HepG2 (cell line): ENCODE measurements around the gene SMIM13. TPM values are rescaled to one million over a fixed set of nuclear protein-coding genes. Genes with fewer than 3 reads are reported as not detected.

Source experiments
- ADNP ChIP-seq: sonication (generic); formaldehyde crosslinking; IDR thresholded peaks from 2 replicates; pipeline ENCODE4 v1.4.0; 2020; ENCODE audit warnings: missing genetic modification reagents
- BCL6 ChIP-seq: IDR thresholded peaks from 2 replicates; pipeline ENCODE4 v1.6.1; 2016; ENCODE audit warnings: missing genetic modification reagents, missing compliant biosample characterization
- EEA1 ChIP-seq: sonication (generic); formaldehyde crosslinking; IDR thresholded peaks from 2 replicates; pipeline ENCODE4 v1.5.1; 2020; ENCODE audit warnings: mild to moderate bottlenecking, missing genetic modification reagents, borderline replicate concordance
- FOSL1 ChIP-seq: sonication (generic); formaldehyde crosslinking; IDR thresholded peaks from 2 replicates; pipeline ENCODE4 v1.9.0; 2021; ENCODE audit warnings: missing genetic modification reagents, borderline replicate concordance
- HNRNPK ChIP-seq: fragments of 200-400 bp; formaldehyde crosslinking; IDR thresholded peaks from 2 replicates; pipeline ENCODE4 v1.6.1; 2018; ENCODE audit warnings: low read length, low read depth, moderate library complexity, mild to moderate bottlenecking; ENCODE audit not compliant: poor library complexity, severe bottlenecking
- JUND ChIP-seq: sonication (generic); formaldehyde crosslinking; IDR thresholded peaks from 2 replicates; pipeline ENCODE4 v1.8.0; 2022; ENCODE audit warnings: mild to moderate bottlenecking, missing genetic modification reagents
- MTF1 ChIP-seq: sonication (generic); formaldehyde crosslinking; IDR thresholded peaks from 2 replicates; pipeline ENCODE4 v1.5.0; 2020; ENCODE audit warnings: missing genetic modification reagents
- NFE2L1 ChIP-seq: sonication (generic); formaldehyde crosslinking; IDR thresholded peaks from 2 replicates; pipeline ENCODE4 v1.4.0; 2020; ENCODE audit warnings: missing genetic modification reagents, mild to moderate bottlenecking, borderline replicate concordance
- NR3C1 ChIP-seq: sonication (generic); formaldehyde crosslinking; IDR thresholded peaks from 2 replicates; pipeline ENCODE4 v1.4.0; 2020; ENCODE audit warnings: missing genetic modification reagents
- SMAD1 ChIP-seq: sonication (generic); formaldehyde crosslinking; IDR thresholded peaks from 2 replicates; pipeline ENCODE4 v1.4.0; 2020; ENCODE audit warnings: missing genetic modification reagents, low read depth, mild to moderate bottlenecking, borderline replicate concordance
- TMF1 ChIP-seq: sonication (generic); formaldehyde crosslinking; IDR thresholded peaks from 2 replicates; pipeline ENCODE4 v1.8.1; 2022; ENCODE audit warnings: low read depth, missing genetic modification reagents
- ZNF24 ChIP-seq: fragments of 450-650 bp; IDR thresholded peaks from 2 replicates; pipeline ENCODE4 v1.6.1; 2017; ENCODE audit warnings: antibody characterized with exemption, mild to moderate bottlenecking
- ZNF274 ChIP-seq: sonication (generic); formaldehyde crosslinking; IDR thresholded peaks from 2 replicates; pipeline ENCODE4 v1.5.1; 2020; ENCODE audit warnings: mild to moderate bottlenecking, missing genetic modification reagents
- ZNF772 ChIP-seq: sonication (generic); formaldehyde crosslinking; IDR thresholded peaks from 2 replicates; pipeline ENCODE4 v1.5.0; 2020; ENCODE audit warnings: mild to moderate bottlenecking, missing genetic modification reagents
- ZNF773 ChIP-seq: sonication (generic); formaldehyde crosslinking; IDR thresholded peaks from 2 replicates; pipeline ENCODE4 v1.4.0; 2020; ENCODE audit warnings: missing genetic modification reagents, borderline replicate concordance
- ZNF782 ChIP-seq: sonication (generic); formaldehyde crosslinking; IDR thresholded peaks from 2 replicates; pipeline ENCODE4 v1.4.0; 2020; ENCODE audit warnings: missing genetic modification reagents, mild to moderate bottlenecking, borderline replicate concordance
- polyA plus RNA-seq, 8 experiments: library from polyadenylated mRNA; depleted of rRNA in 3 of 8; stranded (reverse) in 7 of 8; unstranded in 1 of 8; fragments of >200 nt; fragmentation: Illumina TruSeq in 4 of 8; extraction: Trizol in 4 of 8; gene quantifications; 2 replicates each; pipeline versions ENCODE4 v1.2.1 to v1.2.3, GENCODE V29; 2011 to 2016; ENCODE audit warnings: low read depth in 4 of 8, missing spikeins in 1 of 8, mixed read lengths in 1 of 8; ENCODE audit not compliant: insufficient read depth in 1 of 8
- total RNA-seq, 5 experiments: library from RNA; depleted of rRNA; stranded (reverse); fragments of >200 nt; fragmentation: Illumina TruSeq; extraction: Trizol; gene quantifications; 2 replicates each; pipeline ENCODE4 v1.2.3, GENCODE V29; 2016; ENCODE audit warnings: low read depth in 1 of 5
- TF ChIP-seq, protein P1 (sequence below): sonication (generic); formaldehyde crosslinking; IDR thresholded peaks from 2 replicates; pipeline ENCODE4 v1.9.0; 2022; ENCODE audit warnings: missing genetic modification reagents, mild to moderate bottlenecking, borderline replicate concordance
- TF ChIP-seq, protein P2 (sequence below): sonication (generic); formaldehyde crosslinking; conservative IDR thresholded peaks from 2 replicates; pipeline ENCODE4 v1.8.0; 2022; ENCODE audit warnings: missing genetic modification reagents
- TF ChIP-seq, protein P3 (sequence below): sonication (generic); formaldehyde crosslinking; IDR thresholded peaks from 2 replicates; pipeline ENCODE4 v1.5.0; 2020; ENCODE audit warnings: mild to moderate bottlenecking, missing genetic modification reagents, borderline replicate concordance
- TF ChIP-seq, protein P4 (sequence below): sonication (generic); formaldehyde crosslinking; IDR thresholded peaks from 2 replicates; pipeline ENCODE4 v1.4.0; 2020; ENCODE audit warnings: mild to moderate bottlenecking, missing genetic modification reagents
- TF ChIP-seq, protein P5 (sequence below): sonication (generic); formaldehyde crosslinking; IDR thresholded peaks from 2 replicates; pipeline ENCODE4 v1.4.0; 2020; ENCODE audit warnings: missing genetic modification reagents
- TF ChIP-seq, protein P6 (sequence below): sonication (generic); formaldehyde crosslinking; IDR thresholded peaks from 2 replicates; pipeline ENCODE4 v1.4.0; 2020; ENCODE audit warnings: mild to moderate bottlenecking, missing genetic modification reagents

The SMIM13 gene
- total and polyA plus RNA-seq, 2 of the 13 experiments (the other 11 are each of a cell fraction or from before 2014, with no cell fraction given): 2.7 to 10.2 TPM

DNA sequence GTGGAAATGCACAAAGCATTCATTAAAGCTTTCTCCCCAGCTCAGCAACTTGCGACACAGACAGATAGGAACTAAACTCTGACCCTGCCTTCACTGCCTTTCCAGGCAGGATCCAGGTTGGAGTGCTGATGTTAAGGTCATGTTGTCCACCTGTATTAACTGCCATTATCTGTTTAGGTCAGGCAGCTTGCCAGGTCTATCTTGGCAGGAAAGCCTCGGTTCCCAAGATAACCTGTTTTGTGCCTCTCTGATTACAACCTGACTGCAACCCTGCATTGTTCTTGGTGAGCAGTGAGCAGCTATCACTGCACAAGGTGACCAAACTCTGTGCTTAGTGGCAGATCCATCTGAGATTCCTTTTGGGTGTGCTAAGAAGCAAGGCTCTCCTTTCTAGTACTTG lies 26.3 kb upstream of the SMIM13 start (continued):
- TF ChIP-seq FOSL1 (CRISPR knock-in tag): no peak
- TF ChIP-seq NFE2L1 (CRISPR knock-in tag): no peak
- no peak for TF ChIP-seq NR3C1 (CRISPR knock-in tag)
- TF ChIP-seq ZNF24: no peak
- no peak for TF ChIP-seq ADNP
- TF ChIP-seq BCL6: peak; percentile 82
- TF ChIP-seq MTF1 (CRISPR knock-in tag): no peak
- peak; percentile 55; the same call in 1 of the 2 replicates for TF ChIP-seq ZNF274 (CRISPR knock-in tag)
- no peak for TF ChIP-seq JUND (CRISPR knock-in tag)
- 0 out of 2 replicates have a peak, but pooled peaks have one; percentile 2 for TF ChIP-seq ZNF772
- no peak; the same call in 1 of the 2 replicates for TF ChIP-seq ZNF782 (CRISPR knock-in tag)
- TF ChIP-seq, protein P1, sequence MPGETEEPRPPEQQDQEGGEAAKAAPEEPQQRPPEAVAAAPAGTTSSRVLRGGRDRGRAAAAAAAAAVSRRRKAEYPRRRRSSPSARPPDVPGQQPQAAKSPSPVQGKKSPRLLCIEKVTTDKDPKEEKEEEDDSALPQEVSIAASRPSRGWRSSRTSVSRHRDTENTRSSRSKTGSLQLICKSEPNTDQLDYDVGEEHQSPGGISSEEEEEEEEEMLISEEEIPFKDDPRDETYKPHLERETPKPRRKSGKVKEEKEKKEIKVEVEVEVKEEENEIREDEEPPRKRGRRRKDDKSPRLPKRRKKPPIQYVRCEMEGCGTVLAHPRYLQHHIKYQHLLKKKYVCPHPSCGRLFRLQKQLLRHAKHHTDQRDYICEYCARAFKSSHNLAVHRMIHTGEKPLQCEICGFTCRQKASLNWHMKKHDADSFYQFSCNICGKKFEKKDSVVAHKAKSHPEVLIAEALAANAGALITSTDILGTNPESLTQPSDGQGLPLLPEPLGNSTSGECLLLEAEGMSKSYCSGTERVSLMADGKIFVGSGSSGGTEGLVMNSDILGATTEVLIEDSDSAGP (CRISPR knock-in tag): no peak
- TF ChIP-seq, protein P2, sequence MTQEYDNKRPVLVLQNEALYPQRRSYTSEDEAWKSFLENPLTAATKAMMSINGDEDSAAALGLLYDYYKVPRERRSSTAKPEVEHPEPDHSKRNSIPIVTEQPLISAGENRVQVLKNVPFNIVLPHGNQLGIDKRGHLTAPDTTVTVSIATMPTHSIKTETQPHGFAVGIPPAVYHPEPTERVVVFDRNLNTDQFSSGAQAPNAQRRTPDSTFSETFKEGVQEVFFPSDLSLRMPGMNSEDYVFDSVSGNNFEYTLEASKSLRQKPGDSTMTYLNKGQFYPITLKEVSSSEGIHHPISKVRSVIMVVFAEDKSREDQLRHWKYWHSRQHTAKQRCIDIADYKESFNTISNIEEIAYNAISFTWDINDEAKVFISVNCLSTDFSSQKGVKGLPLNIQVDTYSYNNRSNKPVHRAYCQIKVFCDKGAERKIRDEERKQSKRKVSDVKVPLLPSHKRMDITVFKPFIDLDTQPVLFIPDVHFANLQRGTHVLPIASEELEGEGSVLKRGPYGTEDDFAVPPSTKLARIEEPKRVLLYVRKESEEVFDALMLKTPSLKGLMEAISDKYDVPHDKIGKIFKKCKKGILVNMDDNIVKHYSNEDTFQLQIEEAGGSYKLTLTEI: no peak
- no peak for TF ChIP-seq EEA1 (CRISPR knock-in tag)
- no peak for TF ChIP-seq TMF1
- TF ChIP-seq, protein P3, sequence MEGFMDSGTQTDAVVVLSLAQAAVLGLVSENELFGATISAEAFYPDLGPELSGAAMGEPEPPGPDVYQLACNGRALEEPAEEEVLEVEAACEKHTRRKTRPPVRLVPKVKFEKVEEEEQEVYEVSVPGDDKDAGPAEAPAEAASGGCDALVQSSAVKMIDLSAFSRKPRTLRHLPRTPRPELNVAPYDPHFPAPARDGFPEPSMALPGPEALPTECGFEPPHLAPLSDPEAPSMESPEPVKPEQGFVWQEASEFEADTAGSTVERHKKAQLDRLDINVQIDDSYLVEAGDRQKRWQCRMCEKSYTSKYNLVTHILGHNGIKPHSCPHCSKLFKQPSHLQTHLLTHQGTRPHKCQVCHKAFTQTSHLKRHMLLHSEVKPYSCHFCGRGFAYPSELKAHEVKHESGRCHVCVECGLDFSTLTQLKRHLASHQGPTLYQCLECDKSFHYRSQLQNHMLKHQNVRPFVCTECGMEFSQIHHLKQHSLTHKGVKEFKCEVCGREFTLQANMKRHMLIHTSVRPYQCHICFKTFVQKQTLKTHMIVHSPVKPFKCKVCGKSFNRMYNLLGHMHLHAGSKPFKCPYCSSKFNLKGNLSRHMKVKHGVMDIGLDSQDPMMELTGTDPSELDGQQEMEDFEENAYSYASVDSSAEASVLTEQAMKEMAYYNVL (CRISPR knock-in tag): no peak
- TF ChIP-seq, protein P4, sequence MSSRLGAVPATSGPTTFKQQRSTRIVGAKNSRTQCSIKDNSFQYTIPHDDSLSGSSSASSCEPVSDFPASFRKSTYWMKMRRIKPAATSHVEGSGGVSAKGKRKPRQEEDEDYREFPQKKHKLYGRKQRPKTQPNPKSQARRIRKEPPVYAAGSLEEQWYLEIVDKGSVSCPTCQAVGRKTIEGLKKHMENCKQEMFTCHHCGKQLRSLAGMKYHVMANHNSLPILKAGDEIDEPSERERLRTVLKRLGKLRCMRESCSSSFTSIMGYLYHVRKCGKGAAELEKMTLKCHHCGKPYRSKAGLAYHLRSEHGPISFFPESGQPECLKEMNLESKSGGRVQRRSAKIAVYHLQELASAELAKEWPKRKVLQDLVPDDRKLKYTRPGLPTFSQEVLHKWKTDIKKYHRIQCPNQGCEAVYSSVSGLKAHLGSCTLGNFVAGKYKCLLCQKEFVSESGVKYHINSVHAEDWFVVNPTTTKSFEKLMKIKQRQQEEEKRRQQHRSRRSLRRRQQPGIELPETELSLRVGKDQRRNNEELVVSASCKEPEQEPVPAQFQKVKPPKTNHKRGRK (CRISPR knock-in tag): peak; percentile 73; the same call in 1 of the 2 replicates
- TF ChIP-seq ZNF773 (CRISPR knock-in tag): no peak
- no peak for TF ChIP-seq HNRNPK
- TF ChIP-seq, protein P5, sequence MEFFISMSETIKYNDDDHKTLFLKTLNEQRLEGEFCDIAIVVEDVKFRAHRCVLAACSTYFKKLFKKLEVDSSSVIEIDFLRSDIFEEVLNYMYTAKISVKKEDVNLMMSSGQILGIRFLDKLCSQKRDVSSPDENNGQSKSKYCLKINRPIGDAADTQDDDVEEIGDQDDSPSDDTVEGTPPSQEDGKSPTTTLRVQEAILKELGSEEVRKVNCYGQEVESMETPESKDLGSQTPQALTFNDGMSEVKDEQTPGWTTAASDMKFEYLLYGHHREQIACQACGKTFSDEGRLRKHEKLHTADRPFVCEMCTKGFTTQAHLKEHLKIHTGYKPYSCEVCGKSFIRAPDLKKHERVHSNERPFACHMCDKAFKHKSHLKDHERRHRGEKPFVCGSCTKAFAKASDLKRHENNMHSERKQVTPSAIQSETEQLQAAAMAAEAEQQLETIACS (CRISPR knock-in tag): no peak
- TF ChIP-seq SMAD1 (CRISPR knock-in tag): no peak
- TF ChIP-seq, protein P6, sequence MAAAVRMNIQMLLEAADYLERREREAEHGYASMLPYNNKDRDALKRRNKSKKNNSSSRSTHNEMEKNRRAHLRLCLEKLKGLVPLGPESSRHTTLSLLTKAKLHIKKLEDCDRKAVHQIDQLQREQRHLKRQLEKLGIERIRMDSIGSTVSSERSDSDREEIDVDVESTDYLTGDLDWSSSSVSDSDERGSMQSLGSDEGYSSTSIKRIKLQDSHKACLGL (CRISPR knock-in tag): no peak
